ENCODE measurements around the gene TMEM201.

Gene TMEM201

DNA sequence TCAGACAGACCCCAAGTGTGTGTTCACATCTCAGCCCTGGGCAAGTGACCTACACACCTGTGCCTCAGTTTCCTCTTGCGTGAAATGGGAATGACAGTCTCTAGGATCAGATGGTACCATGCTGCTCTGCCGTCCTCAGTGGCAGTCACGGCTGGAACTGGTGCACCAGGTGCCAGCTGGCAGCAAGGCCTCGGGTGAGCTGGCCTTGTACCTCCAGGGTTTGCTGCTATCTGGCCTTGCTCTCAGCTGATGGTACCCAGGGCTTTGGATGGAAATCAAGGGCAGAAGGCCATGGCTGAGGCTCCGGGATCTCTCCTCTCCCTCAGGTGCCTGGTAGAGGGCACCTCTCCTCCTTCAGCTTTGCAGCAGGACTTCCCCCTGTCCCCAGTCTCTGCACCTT lies 21.3 kb downstream of the TMEM201 start:
- Histone ChIP-seq H3K4me1 (ENCODE audit: low read depth, poor library complexity, severe bottlenecking) (no peaks in the 10 kb centered on the region), H3K4me2 (no peak overlapping the region), H3K4me3 (IDR thresholded peaks at IDR 0.05; ENCODE audit: insufficient read depth, low read depth, low read length) (no peak overlapping the region), H2AFZ (ENCODE audit: low read depth) (no peak overlapping the region), H3K9ac (no peak overlapping the region), H3K27ac (no peak overlapping the region), H3K36me3 (ENCODE audit: insufficient read depth) (no peaks in the 10 kb centered on the region; the same call in 1 of the 2 replicates), H3K79me2 (ENCODE audit: insufficient read depth, low read depth) (no peaks in the 10 kb centered on the region), H3K27me3 (ENCODE audit: insufficient read depth, low read depth) (no peaks in the 10 kb centered on the region), H4K20me1 (ENCODE audit: insufficient read depth) (no peaks in the 10 kb centered on the region)
- no peak for TF ChIP-seq CTCF (conservative IDR thresholded peaks at IDR 0.05; ENCODE audit: low read depth, low read length)

- Histone ChIP-seq H3K79me2 (ENCODE audit: insufficient read depth, low read depth) (no peaks in the 10 kb centered on the region), H3K36me3 (ENCODE audit: insufficient read depth) (no peaks in the 10 kb centered on the region; the same call in 1 of the 2 replicates), H4K20me1 (ENCODE audit: insufficient read depth) (no peaks in the 10 kb centered on the region), H3K9ac (no peak overlapping the region), H3K27me3 (ENCODE audit: insufficient read depth, low read depth) (no peaks in the 10 kb centered on the region), H3K27ac (no peak overlapping the region), H3K4me1 (ENCODE audit: low read depth, poor library complexity, severe bottlenecking) (no peaks in the 10 kb centered on the region), H3K4me2 (no peak overlapping the region), H2AFZ (ENCODE audit: low read depth) (no peak overlapping the region), H3K4me3 (IDR thresholded peaks at IDR 0.05; ENCODE audit: insufficient read depth, low read depth, low read length) (no peak overlapping the region)
- no peak for TF ChIP-seq CTCF (conservative IDR thresholded peaks at IDR 0.05; ENCODE audit: low read depth, low read length)
These were observed 21.8 kb downstream of the TMEM201 start for GRCh38 chr1:9610548-9610947.

DNA sequence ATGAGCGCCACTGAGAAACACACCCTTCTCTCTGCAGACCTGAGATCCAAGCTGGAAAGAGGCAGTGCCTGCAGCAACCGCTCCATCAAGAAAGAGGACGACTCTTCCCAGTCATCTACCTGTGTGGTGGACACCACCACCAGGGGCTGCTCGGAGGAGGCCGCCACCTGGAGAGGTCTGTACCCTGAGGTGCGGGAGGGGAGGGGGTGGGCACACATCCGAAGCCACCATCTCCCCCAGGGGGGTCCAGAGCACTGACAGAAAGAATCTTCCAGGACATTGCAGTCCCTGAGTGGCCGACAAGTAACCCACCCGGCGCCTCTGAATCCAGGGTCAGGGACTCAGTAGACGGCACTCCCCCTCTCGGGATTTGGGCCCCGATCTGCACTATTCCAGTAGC lies 23.0 kb downstream of the TMEM201 start:
- no peaks in the 10 kb centered on the region for H3K79me2 ChIP-seq (ENCODE audit: insufficient read depth, low read depth)
- H4K20me1 ChIP-seq (ENCODE audit: insufficient read depth) = no peaks in the 10 kb centered on the region
- no peak overlapping the region for H3K4me3 ChIP-seq (IDR thresholded peaks at IDR 0.05; ENCODE audit: insufficient read depth, low read depth, low read length)
- no peak overlapping the region for H3K4me2 ChIP-seq
- no peak overlapping the region for H3K27ac ChIP-seq
- H3K9ac ChIP-seq = no peak overlapping the region
- no peak for TF ChIP-seq CTCF (conservative IDR thresholded peaks at IDR 0.05; ENCODE audit: low read depth, low read length)
- no peaks in the 10 kb centered on the region for H3K4me1 ChIP-seq (ENCODE audit: low read depth, poor library complexity, severe bottlenecking)
- H2AFZ ChIP-seq (ENCODE audit: low read depth) = no peak overlapping the region
- H3K27me3 ChIP-seq (ENCODE audit: insufficient read depth, low read depth) = no peaks in the 10 kb centered on the region
- H3K36me3 ChIP-seq (ENCODE audit: insufficient read depth) = no peaks in the 10 kb centered on the region; the same call in 1 of the 2 replicates

- Histone ChIP-seq H3K36me3 (ENCODE audit: insufficient read depth) (no peaks in the 10 kb centered on the region; the same call in 1 of the 2 replicates), H4K20me1 (ENCODE audit: insufficient read depth) (no peaks in the 10 kb centered on the region), H3K4me2 (no peak overlapping the region), H2AFZ (ENCODE audit: low read depth) (no peak overlapping the region), H3K79me2 (ENCODE audit: insufficient read depth, low read depth) (no peaks in the 10 kb centered on the region), H3K4me1 (ENCODE audit: low read depth, poor library complexity, severe bottlenecking) (no peaks in the 10 kb centered on the region), H3K27ac (no peak overlapping the region), H3K27me3 (ENCODE audit: insufficient read depth, low read depth) (no peaks in the 10 kb centered on the region), H3K9ac (no peak overlapping the region), H3K4me3 (IDR thresholded peaks at IDR 0.05; ENCODE audit: insufficient read depth, low read depth, low read length) (no peak overlapping the region)
- TF ChIP-seq CTCF (conservative IDR thresholded peaks at IDR 0.05; ENCODE audit: low read depth, low read length) = no peak
These were observed 23.6 kb downstream of the TMEM201 start for GRCh38 chr1:9612162-9612845.
